ENCODE measurements around the gene UCP2. TPM values are rescaled to one million over a fixed set of nuclear protein-coding genes. Genes with fewer than 3 reads are reported as not detected.

Gene UCP2
- total and polyA plus RNA-seq, 9 of the 15 experiments (the other 6 are each of a cell fraction or from before 2014, with no cell fraction given), result 19.2 to 216 (median 87.9) TPM

GRCh38 chr11:74011360-74012073 lies 28.9 kb upstream of the UCP2 start (continued):
- TF ChIP-seq ZNF766 (CRISPR knock-in tag; conservative IDR thresholded peaks at IDR 0.05), result peak; percentile 92
- peak; percentile 85; the same call in 1 of the 2 replicates for TF ChIP-seq KLF13 (tag; IDR thresholded peaks at IDR 0.05; ENCODE audit: borderline replicate concordance, low read depth)
- TF ChIP-seq KLF16 (IDR thresholded peaks at IDR 0.05), result peak; percentile 98
- TF ChIP-seq HDAC1 (IDR thresholded peaks at IDR 0.05), result peak; percentile 75 to 89
- TF ChIP-seq SMARCC2 (IDR thresholded peaks at IDR 0.05; ENCODE audit: low read depth), result peak; percentile 93
- peak; percentile 58 for TF ChIP-seq ATF4 (CRISPR knock-in tag; IDR thresholded peaks at IDR 0.05)
- no peak; the same call in none of the 2 replicates for TF ChIP-seq CREB3L1 (IDR thresholded peaks at IDR 0.05; ENCODE audit: borderline replicate concordance, low read depth)
- peak; percentile 57; the same call in 1 of the 2 replicates for TF ChIP-seq REST (IDR thresholded peaks at IDR 0.05; ENCODE audit: borderline replicate concordance)
- TF ChIP-seq REST (CRISPR knock-in tag; IDR thresholded peaks at IDR 0.05; ENCODE audit: low read depth), result no peak
- peak; percentile 47; the same call in 1 of the 2 replicates for TF ChIP-seq ZNF133 (CRISPR knock-in tag; IDR thresholded peaks at IDR 0.05)
- TF ChIP-seq SRSF7 (optimal IDR thresholded peaks at IDR 0.05; ENCODE audit: low read depth, low read length), result no peak
- TF ChIP-seq SMAD4 (CRISPR knock-in tag; conservative IDR thresholded peaks at IDR 0.05), result peak; percentile 98
- TF ChIP-seq GABPB2 (CRISPR knock-in tag; conservative IDR thresholded peaks at IDR 0.05), result no peak
- TF ChIP-seq ZNF76 (CRISPR knock-in tag; IDR thresholded peaks at IDR 0.05; ENCODE audit: borderline replicate concordance), result peak; percentile 83
- TF ChIP-seq ZNF707 (CRISPR knock-in tag; conservative IDR thresholded peaks at IDR 0.05), result no peak
- peak; percentile 70; the same call in 1 of the 2 replicates for TF ChIP-seq SP1 (CRISPR knock-in tag; IDR thresholded peaks at IDR 0.05)

All from K562 (cell line).